Bronchial epithelial cell (primary cell): ENCODE measurements around the gene SHROOM4. TPM values are rescaled to one million over a fixed set of nuclear protein-coding genes. Genes with fewer than 3 reads are reported as not detected.
A peak's percentile ranks its signal among the peaks of the same experiment; 100 is the strongest.

Source experiments
- DNase-seq: peaks from one replicate; pipeline ENCODE4 v3.0.0-alpha.2; 2010; ENCODE audit warnings: low read depth
- FAIRE-seq: peaks from 2 replicates; lab custom pipeline; 2011; peaks lifted over from hg19 to GRCh38; lab: Jason Lieb, UNC
- H3K27me3 ChIP-seq: 2 replicates; pipeline ENCODE4 v1.5.1; 2011; ENCODE audit warnings: low read length; ENCODE audit not compliant: control insufficient read depth, insufficient read depth
- H3K36me3 ChIP-seq: 2 replicates; pipeline ENCODE4 v1.5.1; 2011; ENCODE audit warnings: low read length; ENCODE audit not compliant: control insufficient read depth, insufficient read depth
- H3K4me3 ChIP-seq: 2 replicates; pipeline ENCODE4 v1.5.1; 2011; ENCODE audit warnings: mild to moderate bottlenecking, low read depth, low read length, control low read depth
- total RNA-seq: library from RNA; depleted of rRNA; stranded (reverse); fragments of >200 nt; gene quantifications from 2 replicates; pipeline ENCODE4 v1.2.1, GENCODE V29; 2014
- TF ChIP-seq, protein P1 (sequence below): IDR thresholded peaks from 2 replicates; pipeline ENCODE4 v1.5.1; 2011; ENCODE audit warnings: mild to moderate bottlenecking, moderate library complexity, low read length, control low read depth, inconsistent platforms; ENCODE audit not compliant: insufficient read depth, severe bottlenecking

Gene SHROOM4
- total RNA-seq, 1 donor from 2014 or later, result 0.26 TPM

DNA sequence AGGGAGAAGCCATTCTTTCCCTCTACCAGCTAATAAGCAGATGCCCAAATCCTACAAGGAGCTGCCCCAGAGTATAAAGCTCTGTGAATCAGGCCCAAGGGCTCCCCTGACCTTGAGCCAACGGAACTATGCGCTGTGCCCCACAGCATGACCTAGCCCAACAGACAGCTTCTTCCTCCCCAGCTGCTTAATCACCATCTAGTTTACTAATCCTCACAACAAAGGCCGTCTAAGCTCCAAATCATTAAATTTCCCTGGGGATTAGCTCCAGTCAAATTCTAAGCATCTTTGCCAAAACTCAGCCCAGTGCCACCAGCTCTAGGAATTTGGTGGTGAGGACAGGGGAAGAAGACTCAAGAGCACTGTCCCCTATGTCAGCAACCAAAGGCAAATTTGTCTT lies 113.1 kb downstream of the SHROOM4 start:
- TF ChIP-seq, protein P1, sequence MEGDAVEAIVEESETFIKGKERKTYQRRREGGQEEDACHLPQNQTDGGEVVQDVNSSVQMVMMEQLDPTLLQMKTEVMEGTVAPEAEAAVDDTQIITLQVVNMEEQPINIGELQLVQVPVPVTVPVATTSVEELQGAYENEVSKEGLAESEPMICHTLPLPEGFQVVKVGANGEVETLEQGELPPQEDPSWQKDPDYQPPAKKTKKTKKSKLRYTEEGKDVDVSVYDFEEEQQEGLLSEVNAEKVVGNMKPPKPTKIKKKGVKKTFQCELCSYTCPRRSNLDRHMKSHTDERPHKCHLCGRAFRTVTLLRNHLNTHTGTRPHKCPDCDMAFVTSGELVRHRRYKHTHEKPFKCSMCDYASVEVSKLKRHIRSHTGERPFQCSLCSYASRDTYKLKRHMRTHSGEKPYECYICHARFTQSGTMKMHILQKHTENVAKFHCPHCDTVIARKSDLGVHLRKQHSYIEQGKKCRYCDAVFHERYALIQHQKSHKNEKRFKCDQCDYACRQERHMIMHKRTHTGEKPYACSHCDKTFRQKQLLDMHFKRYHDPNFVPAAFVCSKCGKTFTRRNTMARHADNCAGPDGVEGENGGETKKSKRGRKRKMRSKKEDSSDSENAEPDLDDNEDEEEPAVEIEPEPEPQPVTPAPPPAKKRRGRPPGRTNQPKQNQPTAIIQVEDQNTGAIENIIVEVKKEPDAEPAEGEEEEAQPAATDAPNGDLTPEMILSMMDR, result no peak
- no peak for FAIRE-seq
- H3K27me3 ChIP-seq, result no peaks in the 10 kb centered on the region

DNA sequence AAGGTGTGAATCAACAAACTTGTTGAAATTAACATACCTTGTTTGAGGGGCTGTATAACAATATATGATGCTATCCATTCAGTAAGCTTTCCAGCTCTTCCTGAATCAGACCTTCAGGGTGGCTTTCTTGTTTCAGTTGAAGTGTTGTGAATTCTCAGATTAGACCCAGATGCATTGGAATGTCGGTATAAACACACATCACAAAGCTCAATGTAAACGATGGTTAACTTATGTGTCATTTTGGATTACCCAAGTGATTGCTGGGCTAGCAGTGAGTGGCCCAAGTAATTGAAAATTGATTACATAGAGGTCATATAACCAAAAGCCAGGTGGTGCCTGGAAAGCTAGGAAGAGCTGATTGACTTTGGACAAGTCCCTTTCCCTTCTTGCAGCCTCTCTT lies 115.0 kb downstream of the SHROOM4 start:
- TF ChIP-seq, protein P1, result no peak
- FAIRE-seq, result no peak
- no peaks in the 10 kb centered on the region for H3K36me3 ChIP-seq
- no peak for DNase-seq
- H3K27me3 ChIP-seq, result no peaks in the 10 kb centered on the region
- no peak overlapping the region for H3K4me3 ChIP-seq

More for the DNA sequence above, 113.1 kb downstream of the SHROOM4 start:
- no peak for DNase-seq
- Histone ChIP-seq H3K4me3 (no peak overlapping the region), H3K36me3 (no peaks in the 10 kb centered on the region)

DNA sequence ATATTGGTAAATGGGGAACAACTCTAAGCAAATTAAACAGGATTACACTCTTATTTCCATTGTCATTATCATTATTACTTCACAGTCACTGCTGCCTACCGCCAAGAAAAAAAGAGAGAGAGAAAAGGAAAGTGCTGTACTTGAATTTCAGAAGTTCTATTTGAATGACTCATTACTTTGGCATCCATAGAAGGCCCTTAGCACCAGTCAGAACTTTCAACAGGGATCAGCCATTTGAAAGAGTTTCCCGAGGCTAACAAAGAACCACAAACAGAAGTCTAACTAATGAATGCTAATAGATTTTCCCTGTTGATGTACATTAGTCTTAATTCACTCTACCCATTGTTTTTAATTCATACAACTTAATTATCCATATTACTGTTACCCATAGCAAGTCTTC lies 116.3 kb downstream of the SHROOM4 start:
- H3K4me3 ChIP-seq, result no peak overlapping the region
- H3K36me3 ChIP-seq, result no peaks in the 10 kb centered on the region
- TF ChIP-seq, protein P1, result no peak
- DNase-seq, result peak; percentile 78
- no peak for FAIRE-seq
- H3K27me3 ChIP-seq, result no peaks in the 10 kb centered on the region

DNA sequence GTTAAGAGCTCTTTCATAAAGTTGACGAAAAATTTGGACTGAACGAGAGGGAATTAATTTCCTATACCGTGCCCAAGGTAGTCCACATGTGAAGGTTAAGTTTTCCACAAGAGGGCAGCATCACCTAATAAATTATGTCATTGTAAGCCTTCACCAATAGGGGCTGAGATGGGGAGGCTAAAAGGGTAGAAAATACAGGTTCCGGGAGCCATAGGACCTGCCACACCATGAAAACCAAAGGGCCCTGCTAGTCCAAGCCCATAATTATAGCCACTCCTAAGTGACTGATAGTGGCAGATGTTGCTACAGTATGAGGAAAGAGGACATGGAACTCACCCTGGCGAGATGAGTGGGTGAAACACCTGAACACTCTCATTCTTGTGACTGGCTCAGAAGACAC lies 122.2 kb downstream of the SHROOM4 start:
- TF ChIP-seq, protein P1, result peak; percentile 38
- DNase-seq (peak; percentile 35), FAIRE-seq (no peak)
- Histone ChIP-seq H3K27me3 (no peaks in the 10 kb centered on the region), H3K4me3 (no peak overlapping the region), H3K36me3 (no peaks in the 10 kb centered on the region)

DNA sequence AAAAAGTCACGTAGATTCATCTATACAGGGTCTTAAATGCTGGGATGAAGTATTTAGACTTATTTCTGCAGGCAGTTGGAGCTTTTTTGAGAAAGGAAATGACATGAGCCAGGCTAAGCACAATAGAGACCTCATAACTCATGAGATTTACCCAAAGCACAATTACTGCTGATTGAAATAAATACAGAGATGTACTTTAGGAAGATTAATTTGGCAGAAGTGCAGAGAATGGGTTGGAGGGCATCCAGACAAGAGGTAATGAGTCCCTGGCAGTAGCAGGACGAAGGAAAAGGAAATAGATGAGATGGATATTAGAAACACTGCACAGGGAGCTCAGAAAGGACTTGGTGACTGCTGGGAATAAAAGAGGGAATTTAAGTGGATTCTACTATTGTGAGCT lies 129.1 kb downstream of the SHROOM4 start:
- TF ChIP-seq, protein P1, result no peak
- no peaks in the 10 kb centered on the region for H3K36me3 ChIP-seq
- no peak for FAIRE-seq

DNA sequence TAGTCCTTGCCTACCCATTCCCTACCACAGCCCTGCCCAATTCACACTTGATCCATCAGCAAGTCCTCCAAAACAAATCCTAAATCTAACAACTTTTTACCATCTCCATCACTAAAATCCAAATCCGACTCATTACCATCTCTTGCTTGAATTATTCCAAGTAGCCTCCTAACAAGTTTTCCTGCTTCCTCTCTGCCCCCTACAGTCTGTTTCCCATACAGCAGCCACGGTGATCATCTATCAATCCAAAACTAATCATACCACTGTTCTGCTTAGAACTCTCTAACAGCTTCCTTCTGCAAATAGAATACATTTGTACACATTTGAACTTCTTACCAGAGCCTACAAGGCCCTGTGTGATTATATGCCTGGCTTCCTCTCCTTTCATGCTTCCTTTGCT lies 133.0 kb downstream of the SHROOM4 start:
- DNase-seq (peak; percentile 22), FAIRE-seq (no peak)
- Histone ChIP-seq H3K4me3 (no peak overlapping the region), H3K27me3 (no peaks in the 10 kb centered on the region), H3K36me3 (no peaks in the 10 kb centered on the region)
- TF ChIP-seq, protein P1, result peak; percentile 44

More for the DNA sequence above, 129.1 kb downstream of the SHROOM4 start:
- Histone ChIP-seq H3K27me3 (no peaks in the 10 kb centered on the region), H3K4me3 (no peak overlapping the region)
- no peak for DNase-seq
